B cell (primary cell): ENCODE results near the gene TAF11L5. TPM values are rescaled to one million over a fixed set of nuclear protein-coding genes. Genes with fewer than 3 reads are reported as not detected.
"Not testable (repeated sequence)": the region's sequence is repeated elsewhere in the genome, so short reads cannot be mapped to it uniquely, and the experiment has no call there.

ENCODE experiments used
- ATAC-seq: fragments of 200-7000 bp; cut with Tn5 transposase; one replicate; pipeline ENCODE4 v1.10.0; 2021; ENCODE audit warnings: low read depth, mild to moderate bottlenecking, moderate number of reproducible peaks, moderate library complexity
- CTCF ChIA-PET: fragments of 350-600 bp; sonication (Branson Sonifier 250); formaldehyde crosslinking; loops from one replicate; lab custom pipeline; 2021; ENCODE audit warnings: antibody characterized with exemption, inconsistent platforms; lab: Charles Lee
- POLR2A ChIA-PET: fragments of 350-600 bp; sonication (Branson Sonifier 250); formaldehyde crosslinking; loops from one replicate; lab custom pipeline; 2021; ENCODE audit warnings: antibody characterized with exemption; lab: Charles Lee
- DNase-seq: peaks from one replicate; pipeline ENCODE4 v3.0.0; 2013
- H2AFZ ChIP-seq: 2 replicates; pipeline ENCODE4 v1.6.1; 2012; ENCODE audit warnings: mild to moderate bottlenecking, low read depth, low read length; ENCODE audit not compliant: insufficient read depth, poor library complexity, severe bottlenecking
- H3K27ac ChIP-seq, 2 donors: 1 replicate in 1 of 2; 2 replicates in 1 of 2; pipeline ENCODE4 v1.5.1; 2012 to 2013; ENCODE audit warnings: low read length in 2 of 2, mild to moderate bottlenecking in 2 of 2, moderate library complexity in 1 of 2
- H3K27me3 ChIP-seq, 4 experiments: fragments of 200-600 bp in 1 of 4; sonication (generic) in 1 of 4; replicated peaks in 1 of 4; 1 replicate in 2 of 4; 2 replicates in 2 of 4; pipeline versions ENCODE4 v1.6.1 to v1.7.0; 2013 to 2016; ENCODE audit warnings: low read length in 3 of 4, mild to moderate bottlenecking in 2 of 4, mixed read lengths in 1 of 4, moderate library complexity in 1 of 4; ENCODE audit not compliant: insufficient read depth in 4 of 4, control insufficient read depth in 3 of 4; ENCODE audit errors: control extremely low read depth in 1 of 4
- H3K36me3 ChIP-seq, 2 experiments: replicated peaks in 1 of 2; 1 replicate in 1 of 2; 2 replicates in 1 of 2; pipeline versions ENCODE4 v1.6.1 to v1.7.1; 2013; ENCODE audit warnings: low read length in 1 of 2; ENCODE audit not compliant: insufficient read depth in 2 of 2, control insufficient read depth in 1 of 2; ENCODE audit errors: control extremely low read depth in 1 of 2, extremely low read depth in 1 of 2
- H3K4me1 ChIP-seq, 2 donors: fragments of 200-600 bp in 1 of 2; sonication (generic) in 1 of 2; 1 replicate in 1 of 2; 2 replicates in 1 of 2; pipeline versions ENCODE4 v1.5.1 to v1.6.1; 2013 to 2017; ENCODE audit warnings: low read length in 2 of 2; ENCODE audit not compliant: control insufficient read depth in 2 of 2, insufficient read depth in 2 of 2
- H3K4me2 ChIP-seq: replicated peaks from 2 replicates; pipeline ENCODE3; 2012; ENCODE audit warnings: mild to moderate bottlenecking, low read depth, low read length; ENCODE audit not compliant: poor library complexity, severe bottlenecking
- H3K4me3 ChIP-seq, 5 experiments: fragments of 200-600 bp in 1 of 5; sonication (generic) in 1 of 5; 1 replicate in 3 of 5; 2 replicates in 2 of 5; pipeline versions ENCODE4 v1.5.1 to v1.7.0; 2011 to 2016; ENCODE audit warnings: low read length in 4 of 5, mild to moderate bottlenecking in 4 of 5, low read depth in 2 of 5, control low read depth in 1 of 5, moderate library complexity in 1 of 5; ENCODE audit not compliant: insufficient read depth in 1 of 5; ENCODE audit errors: control extremely low read depth in 1 of 5, extremely low read depth in 1 of 5
- H3K79me2 ChIP-seq: fragments of 200-600 bp; sonication (generic); one replicate; pipeline ENCODE4 v1.6.0; 2016; ENCODE audit warnings: low read length; ENCODE audit not compliant: control insufficient read depth, insufficient read depth
- H3K9ac ChIP-seq: fragments of 200-600 bp; sonication (generic); 2 replicates; pipeline ENCODE4 v1.6.1; 2017; ENCODE audit warnings: mild to moderate bottlenecking, low read length, moderate library complexity
- H3K9me3 ChIP-seq, 3 donors: one replicate each; pipeline versions ENCODE4 v1.6.1 to v1.7.1; 2013; ENCODE audit warnings: low read length in 2 of 3; ENCODE audit not compliant: control insufficient read depth in 2 of 3, insufficient read depth in 1 of 3; ENCODE audit errors: control extremely low read depth in 1 of 3
- H4K20me1 ChIP-seq: 2 replicates; pipeline ENCODE4 v1.6.0; 2012; ENCODE audit warnings: mild to moderate bottlenecking, low read length; ENCODE audit not compliant: insufficient read depth, control insufficient read depth, poor library complexity, severe bottlenecking
- H3K27ac Mint-ChIP-seq: one replicate; pipeline ENCODE4 v1.8.0; 2021; ENCODE audit warnings: mixed read lengths
- H3K27me3 Mint-ChIP-seq: one replicate; pipeline ENCODE4 v1.8.0; 2021; ENCODE audit warnings: mixed read lengths
- H3K4me1 Mint-ChIP-seq: one replicate; pipeline ENCODE4 v1.8.0; 2021; ENCODE audit warnings: mixed read lengths
- H3K4me3 Mint-ChIP-seq: one replicate; pipeline ENCODE4 v1.8.0; 2021; ENCODE audit warnings: mixed read lengths
- H3K9me3 Mint-ChIP-seq: one replicate; pipeline ENCODE4 v1.8.0; 2022; ENCODE audit warnings: mixed read lengths; ENCODE audit not compliant: insufficient read depth
- EZH2 ChIP-seq: IDR thresholded peaks from 2 replicates; pipeline ENCODE4 v1.6.1; 2012; ENCODE audit warnings: borderline replicate concordance, low read depth, mild to moderate bottlenecking, moderate library complexity, low read length; ENCODE audit not compliant: insufficient read depth, poor library complexity, severe bottlenecking
- WGBS: methylation state at CpG from one replicate; pipeline ENCODE4 v1.1.5; 2013; ENCODE audit warnings: missing lambda C conversion rate; ENCODE audit not compliant: insufficient coverage; 5-methylcytosine and 5-hydroxymethylcytosine counted together
- intact Hi-C: fragments of 100-400 bp; cut with micrococcal nuclease; formaldehyde crosslinking; loops from one replicate; pipeline ENCODE4 v1.10.0; 2022
- polyA minus RNA-seq: library from RNA; depleted of rRNA, polyadenylated mRNA; stranded (reverse); fragments of >200 nt; gene quantifications from 2 replicates; pipeline ENCODE4 v1.2.3, GENCODE V29; 2012
- polyA plus RNA-seq: library from polyadenylated mRNA; depleted of rRNA; stranded (reverse); fragments of >200 nt; gene quantifications from 2 replicates; pipeline ENCODE4 v1.2.3, GENCODE V29; 2012
- total RNA-seq, 2 donors: library from RNA; stranded (reverse); fragments of 120-200 nt in 1 of 2; gene quantifications; 1 replicate in 1 of 2; 2 replicates in 1 of 2; pipeline versions ENCODE4 v1.2.3 to v1.2.4, GENCODE V29; 2013 to 2022
- TF ChIP-seq, protein P1 (sequence below): fragments of 200-600 bp; IDR thresholded peaks from one replicate; pipeline ENCODE4 v1.8.0; 2022; ENCODE audit warnings: antibody characterized with exemption, mild to moderate bottlenecking

The TAF11L5 gene
- total RNA-seq = not detected in 2 replicates
- total RNA-seq (2013) = not detected
- polyA plus RNA-seq = not detected in 2 replicates
- 1.5 TPM in 1 of 2 replicates, not detected in the other for polyA minus RNA-seq

- H3K4me3 ChIP-seq, ATAC-seq, H3K9me3 ChIP-seq, H3K27ac ChIP-seq, H3K9ac ChIP-seq, H3K4me1 Mint-ChIP-seq, H3K9me3 Mint-ChIP-seq, H3K36me3 ChIP-seq, H3K79me2 ChIP-seq, DNase-seq, H2AFZ ChIP-seq, H3K4me3 Mint-ChIP-seq, H3K4me1 ChIP-seq, H3K27ac Mint-ChIP-seq, H3K27me3 ChIP-seq, POLR2A ChIA-PET, CTCF ChIA-PET, H3K4me2 ChIP-seq, intact Hi-C loops, H4K20me1 ChIP-seq, H3K27me3 Mint-ChIP-seq: not testable (repeated sequence)
- no CpG with 5 or more reads among the region's 15 CpGs for WGBS
Measured at GRCh38 chr5:17524935-17525334, at the start of gene TAF11L5. TAF11L5 (plus strand) TSS chr5:17525235.

DNA sequence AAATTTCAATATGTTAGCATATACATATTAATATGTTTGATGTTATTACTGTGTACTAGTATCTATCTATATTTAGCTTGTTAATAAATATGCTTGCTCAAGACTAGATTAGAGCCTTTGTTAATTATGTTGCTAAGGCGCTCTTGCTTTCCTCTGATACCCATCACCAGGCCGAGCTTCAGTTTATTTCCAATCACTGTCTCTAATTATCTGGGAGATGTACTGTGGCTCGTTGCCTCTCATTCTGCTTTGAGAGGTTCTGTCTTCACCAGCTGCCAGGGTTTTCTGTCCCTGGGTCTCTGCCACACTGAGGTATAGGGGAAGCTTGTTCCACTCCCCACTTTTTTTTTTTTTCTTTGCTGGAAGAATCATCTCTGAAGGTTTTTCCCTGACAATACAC lies 48.0 kb upstream of the TAF11L5 start:
- Histone ChIP-seq H3K9me3 (no peaks in the 10 kb centered on the region), H3K4me1 (peaks cover 0 to 5% of the 10 kb centered on the region in 2 donors), H3K4me3 (no peak overlapping the region), H3K9ac (no peak overlapping the region), H2AFZ (no peak overlapping the region), H3K27me3 (no peaks in the 10 kb centered on the region), H3K27ac (no peak overlapping the region), H4K20me1 (no peaks in the 10 kb centered on the region), H3K4me2 (no peak overlapping the region), H3K36me3 (no peaks in the 10 kb centered on the region), H3K79me2 (no peaks in the 10 kb centered on the region)
- CTCF ChIA-PET = interaction anchor here (0.7 to 1.4 kb wide), 2 partner anchors 45 to 261 kb away, joined by 3 to 6 read pairs; no protein-coding TSS in a partner anchor
- POLR2A ChIA-PET = no interaction called here
- H3K27ac Mint-ChIP-seq = no peak overlapping the region
- DNase-seq (no peak), ATAC-seq (no peak)
- TF ChIP-seq, protein P1, sequence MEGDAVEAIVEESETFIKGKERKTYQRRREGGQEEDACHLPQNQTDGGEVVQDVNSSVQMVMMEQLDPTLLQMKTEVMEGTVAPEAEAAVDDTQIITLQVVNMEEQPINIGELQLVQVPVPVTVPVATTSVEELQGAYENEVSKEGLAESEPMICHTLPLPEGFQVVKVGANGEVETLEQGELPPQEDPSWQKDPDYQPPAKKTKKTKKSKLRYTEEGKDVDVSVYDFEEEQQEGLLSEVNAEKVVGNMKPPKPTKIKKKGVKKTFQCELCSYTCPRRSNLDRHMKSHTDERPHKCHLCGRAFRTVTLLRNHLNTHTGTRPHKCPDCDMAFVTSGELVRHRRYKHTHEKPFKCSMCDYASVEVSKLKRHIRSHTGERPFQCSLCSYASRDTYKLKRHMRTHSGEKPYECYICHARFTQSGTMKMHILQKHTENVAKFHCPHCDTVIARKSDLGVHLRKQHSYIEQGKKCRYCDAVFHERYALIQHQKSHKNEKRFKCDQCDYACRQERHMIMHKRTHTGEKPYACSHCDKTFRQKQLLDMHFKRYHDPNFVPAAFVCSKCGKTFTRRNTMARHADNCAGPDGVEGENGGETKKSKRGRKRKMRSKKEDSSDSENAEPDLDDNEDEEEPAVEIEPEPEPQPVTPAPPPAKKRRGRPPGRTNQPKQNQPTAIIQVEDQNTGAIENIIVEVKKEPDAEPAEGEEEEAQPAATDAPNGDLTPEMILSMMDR = no peak
- no peak for TF ChIP-seq EZH2
- no peaks in the 10 kb centered on the region for H3K9me3 Mint-ChIP-seq
- peaks cover 40% of the 10 kb centered on the region for H3K4me1 Mint-ChIP-seq
- H3K27me3 Mint-ChIP-seq = no peaks in the 10 kb centered on the region
- no peak overlapping the region for H3K4me3 Mint-ChIP-seq
- intact Hi-C loops = no loop called here
- WGBS = no CpG with 5 or more reads among the region's 3 CpGs
